ENCODE results near the gene KRTAP4-16.

- TF ChIP-seq EZH2 (IDR thresholded peaks at IDR 0.05; ENCODE audit: low read depth) (no peak), CTCF (conservative IDR thresholded peaks at IDR 0.05) (no peak)
Observed at GRCh38 chr17:41098481-41098880, 3.5 kb downstream of the KRTAP4-16 start.

All from PC-9 (cell line).